WTC11 (cell line): ENCODE data around the gene EEFSEC. TPM values are rescaled to one million over a fixed set of nuclear protein-coding genes. Genes with fewer than 3 reads are reported as not detected.

Experiments used
- ATAC-seq: fragments of 200-7000 bp; cut with Tn5 transposase; 2 replicates; pipeline ENCODE4 v1.10.0; 2021; ENCODE audit warnings: mild to moderate bottlenecking, moderate library complexity
- CTCF ChIA-PET: fragments of 300-600 bp; sonication (Branson Sonifier 250); formaldehyde crosslinking; loops from one replicate; lab custom pipeline; 2021; ENCODE audit warnings: antibody characterized with exemption; lab: Charles Lee
- POLR2A ChIA-PET: fragments of 350-600 bp; sonication (Branson Sonifier 250); formaldehyde crosslinking; loops from one replicate; lab custom pipeline; 2021; ENCODE audit warnings: antibody characterized with exemption; lab: Charles Lee
- DNase-seq: peaks from one replicate; pipeline ENCODE4 v3.0.0; 2021; ENCODE audit warnings: low spot score
- H3K27ac Mint-ChIP-seq: 2 replicates; pipeline ENCODE4 v1.8.0; 2021; ENCODE audit warnings: mixed read lengths
- H3K27me3 Mint-ChIP-seq: 2 replicates; pipeline ENCODE4 v1.8.0; 2021; ENCODE audit warnings: low read depth, mild to moderate bottlenecking, moderate library complexity, mixed read lengths
- H3K36me3 Mint-ChIP-seq: 2 replicates; pipeline ENCODE4 v1.8.0; 2021; ENCODE audit warnings: mixed read lengths
- H3K4me1 Mint-ChIP-seq: 2 replicates; pipeline ENCODE4 v1.8.0; 2022; ENCODE audit warnings: mixed read lengths
- H3K4me3 Mint-ChIP-seq: 2 replicates; pipeline ENCODE4 v1.8.0; 2021; ENCODE audit warnings: mild to moderate bottlenecking, moderate library complexity, mixed read lengths
- H3K9me3 Mint-ChIP-seq: 2 replicates; pipeline ENCODE4 v1.8.0; 2021; ENCODE audit warnings: mixed read lengths
- ATF6 ChIP-seq: sonication (generic); formaldehyde crosslinking; IDR thresholded peaks from 2 replicates; pipeline ENCODE4 v1.8.1; 2023; ENCODE audit warnings: mild to moderate bottlenecking, missing genetic modification reagents
- CBFB ChIP-seq: sonication (generic); formaldehyde crosslinking; IDR thresholded peaks from 2 replicates; pipeline ENCODE4 v1.8.1; 2022; ENCODE audit warnings: mild to moderate bottlenecking, low read depth, missing genetic modification reagents
- CTCF ChIP-seq: fragments of 200-600 bp; IDR thresholded peaks from 2 replicates; pipeline ENCODE4 v1.8.0; 2022; ENCODE audit warnings: antibody characterized with exemption
- ELF4 ChIP-seq: sonication (generic); formaldehyde crosslinking; IDR thresholded peaks from 2 replicates; pipeline ENCODE4 v1.8.1; 2022; ENCODE audit warnings: low read depth, mild to moderate bottlenecking, moderate library complexity, missing genetic modification reagents
- ESRRA ChIP-seq: sonication (generic); formaldehyde crosslinking; IDR thresholded peaks from 2 replicates; pipeline ENCODE4 v1.8.1; 2022; ENCODE audit warnings: mild to moderate bottlenecking, missing genetic modification reagents, borderline replicate concordance
- FOXJ3 ChIP-seq: sonication (generic); formaldehyde crosslinking; IDR thresholded peaks from 2 replicates; pipeline ENCODE4 v1.9.0; 2021; ENCODE audit warnings: missing genetic modification reagents, mild to moderate bottlenecking, borderline replicate concordance
- FOXK1 ChIP-seq: sonication (generic); formaldehyde crosslinking; IDR thresholded peaks from 2 replicates; pipeline ENCODE4 v1.8.0; 2022; ENCODE audit warnings: mild to moderate bottlenecking, moderate library complexity, missing genetic modification reagents
- KAT7 ChIP-seq: sonication (generic); formaldehyde crosslinking; IDR thresholded peaks from 2 replicates; pipeline ENCODE4 v1.8.1; 2023; ENCODE audit warnings: missing genetic modification reagents, mild to moderate bottlenecking, borderline replicate concordance
- NFE2L1 ChIP-seq: sonication (generic); formaldehyde crosslinking; IDR thresholded peaks from 2 replicates; pipeline ENCODE4 v1.8.1; 2023; ENCODE audit warnings: missing genetic modification reagents
- PREB ChIP-seq: sonication (generic); formaldehyde crosslinking; IDR thresholded peaks from 2 replicates; pipeline ENCODE4 v1.8.1; 2022; ENCODE audit warnings: mild to moderate bottlenecking, missing genetic modification reagents, moderate library complexity, borderline replicate concordance
- RORB ChIP-seq: fragments of 250-450 bp; sonication (Bioruptor Pico); IDR thresholded peaks from 2 replicates; pipeline ENCODE4 v1.9.0; 2021; ENCODE audit warnings: mild to moderate bottlenecking
- SOX15 ChIP-seq: fragments of 250-450 bp; sonication (Bioruptor Pico); IDR thresholded peaks from 2 replicates; pipeline ENCODE4 v1.9.0; 2021; ENCODE audit warnings: mild to moderate bottlenecking
- USF2 ChIP-seq: sonication (generic); formaldehyde crosslinking; IDR thresholded peaks from 2 replicates; pipeline ENCODE4 v1.8.1; 2023; ENCODE audit warnings: mild to moderate bottlenecking, missing genetic modification reagents, moderate library complexity
- ZNF317 ChIP-seq: sonication (generic); formaldehyde crosslinking; IDR thresholded peaks from 2 replicates; pipeline ENCODE4 v1.8.1; 2023; ENCODE audit warnings: low read depth, mild to moderate bottlenecking, moderate library complexity, missing genetic modification reagents, borderline replicate concordance
- ZNF425 ChIP-seq: fragments of 250-450 bp; sonication (Bioruptor Pico); conservative IDR thresholded peaks from 2 replicates; pipeline ENCODE4 v1.9.0; 2021; ENCODE audit warnings: mild to moderate bottlenecking
- ZNF532 ChIP-seq: fragments of 250-450 bp; sonication (Bioruptor Pico); IDR thresholded peaks from 2 replicates; pipeline ENCODE4 v1.9.0; 2021; ENCODE audit warnings: mild to moderate bottlenecking, borderline replicate concordance
- total RNA-seq: library from RNA; stranded (reverse); gene quantifications from 3 replicates; pipeline ENCODE4 v1.2.3, GENCODE V29; 2021
- TF ChIP-seq, protein P1 (sequence below): sonication (generic); formaldehyde crosslinking; IDR thresholded peaks from 2 replicates; pipeline ENCODE4 v1.8.0; 2023; ENCODE audit warnings: mild to moderate bottlenecking, missing genetic modification reagents
- TF ChIP-seq, protein P2 (sequence below): fragments of 250-450 bp; sonication (Bioruptor Pico); IDR thresholded peaks from 2 replicates; pipeline ENCODE4 v1.8.0; 2021; ENCODE audit warnings: mild to moderate bottlenecking

EEFSEC gene
- total RNA-seq, 1 experiment from 2014 or later: 13.7 TPM

DNA sequence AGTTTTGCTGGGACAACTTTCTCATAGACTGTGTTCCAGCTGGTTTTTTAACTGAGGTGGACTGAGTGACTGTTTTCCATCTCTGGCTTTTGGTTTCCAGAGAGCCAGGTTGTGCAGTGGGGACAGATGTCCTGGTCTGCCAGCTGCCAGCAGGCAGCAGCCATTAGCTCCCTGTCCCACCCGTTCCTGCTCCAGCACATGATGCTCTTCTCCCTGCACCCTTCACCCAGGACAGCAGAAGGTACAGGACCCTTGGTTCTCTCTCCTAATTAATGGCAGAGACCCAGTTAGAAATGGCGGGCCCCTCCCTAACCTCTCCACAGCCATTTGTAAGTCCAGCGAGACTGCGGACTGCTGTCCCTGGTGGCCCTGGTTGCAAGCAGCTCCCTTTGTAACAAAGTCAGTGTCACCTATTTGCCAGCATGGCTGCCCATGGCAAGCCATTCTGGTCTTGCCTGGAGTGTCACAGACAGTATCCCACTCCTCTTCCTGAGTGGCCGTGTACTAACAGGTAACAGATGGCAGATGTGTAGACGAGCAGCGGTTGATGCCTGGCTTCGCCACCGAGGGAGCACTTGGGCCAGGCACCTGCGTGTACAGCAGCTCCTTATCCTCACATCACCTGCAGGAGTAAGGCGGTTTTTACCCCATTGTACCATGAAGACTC is 165.1 kb downstream of the EEFSEC start (continued):
- TF ChIP-seq, protein P1, sequence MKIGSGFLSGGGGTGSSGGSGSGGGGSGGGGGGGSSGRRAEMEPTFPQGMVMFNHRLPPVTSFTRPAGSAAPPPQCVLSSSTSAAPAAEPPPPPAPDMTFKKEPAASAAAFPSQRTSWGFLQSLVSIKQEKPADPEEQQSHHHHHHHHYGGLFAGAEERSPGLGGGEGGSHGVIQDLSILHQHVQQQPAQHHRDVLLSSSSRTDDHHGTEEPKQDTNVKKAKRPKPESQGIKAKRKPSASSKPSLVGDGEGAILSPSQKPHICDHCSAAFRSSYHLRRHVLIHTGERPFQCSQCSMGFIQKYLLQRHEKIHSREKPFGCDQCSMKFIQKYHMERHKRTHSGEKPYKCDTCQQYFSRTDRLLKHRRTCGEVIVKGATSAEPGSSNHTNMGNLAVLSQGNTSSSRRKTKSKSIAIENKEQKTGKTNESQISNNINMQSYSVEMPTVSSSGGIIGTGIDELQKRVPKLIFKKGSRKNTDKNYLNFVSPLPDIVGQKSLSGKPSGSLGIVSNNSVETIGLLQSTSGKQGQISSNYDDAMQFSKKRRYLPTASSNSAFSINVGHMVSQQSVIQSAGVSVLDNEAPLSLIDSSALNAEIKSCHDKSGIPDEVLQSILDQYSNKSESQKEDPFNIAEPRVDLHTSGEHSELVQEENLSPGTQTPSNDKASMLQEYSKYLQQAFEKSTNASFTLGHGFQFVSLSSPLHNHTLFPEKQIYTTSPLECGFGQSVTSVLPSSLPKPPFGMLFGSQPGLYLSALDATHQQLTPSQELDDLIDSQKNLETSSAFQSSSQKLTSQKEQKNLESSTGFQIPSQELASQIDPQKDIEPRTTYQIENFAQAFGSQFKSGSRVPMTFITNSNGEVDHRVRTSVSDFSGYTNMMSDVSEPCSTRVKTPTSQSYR (CRISPR knock-in tag): no peak
- TF ChIP-seq NFE2L1 (CRISPR knock-in tag) (no peak), ZNF425 (CRISPR knock-in tag) (no peak), ZNF532 (CRISPR knock-in tag) (no peak), FOXJ3 (no peak), KAT7 (CRISPR knock-in tag) (no peak), USF2 (CRISPR knock-in tag) (no peak), ELF4 (CRISPR knock-in tag) (no peak)

- TF ChIP-seq, protein P2, sequence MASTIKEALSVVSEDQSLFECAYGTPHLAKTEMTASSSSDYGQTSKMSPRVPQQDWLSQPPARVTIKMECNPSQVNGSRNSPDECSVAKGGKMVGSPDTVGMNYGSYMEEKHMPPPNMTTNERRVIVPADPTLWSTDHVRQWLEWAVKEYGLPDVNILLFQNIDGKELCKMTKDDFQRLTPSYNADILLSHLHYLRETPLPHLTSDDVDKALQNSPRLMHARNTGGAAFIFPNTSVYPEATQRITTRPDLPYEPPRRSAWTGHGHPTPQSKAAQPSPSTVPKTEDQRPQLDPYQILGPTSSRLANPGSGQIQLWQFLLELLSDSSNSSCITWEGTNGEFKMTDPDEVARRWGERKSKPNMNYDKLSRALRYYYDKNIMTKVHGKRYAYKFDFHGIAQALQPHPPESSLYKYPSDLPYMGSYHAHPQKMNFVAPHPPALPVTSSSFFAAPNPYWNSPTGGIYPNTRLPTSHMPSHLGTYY: no peak
- TF ChIP-seq CTCF: no peak
- no peak for TF ChIP-seq CBFB (CRISPR knock-in tag)
- TF ChIP-seq ESRRA (CRISPR knock-in tag): no peak
- no peak for TF ChIP-seq FOXK1
- TF ChIP-seq RORB (CRISPR knock-in tag): no peak
- TF ChIP-seq SOX15 (CRISPR knock-in tag): no peak
- TF ChIP-seq PREB (CRISPR knock-in tag): no peak
- no peak for TF ChIP-seq ATF6 (CRISPR knock-in tag)
- no peak for TF ChIP-seq ZNF317 (CRISPR knock-in tag)
- H3K27me3 Mint-ChIP-seq: no peaks in the 10 kb centered on the region
- H3K27ac Mint-ChIP-seq: no peak overlapping the region
- POLR2A ChIA-PET: interaction anchor here (0.7 kb wide), 1 partner anchor 41 kb away, joined by 3 read pairs; no protein-coding TSS in a partner anchor
- H3K36me3 Mint-ChIP-seq: no peaks in the 10 kb centered on the region
- no peaks in the 10 kb centered on the region for H3K9me3 Mint-ChIP-seq
- DNase-seq: no peak
- H3K4me3 Mint-ChIP-seq: no peak overlapping the region
- no peak for ATAC-seq
- CTCF ChIA-PET: interaction anchor here (1.0 to 4.3 kb wide), 2 partner anchors 92 to 93 kb away, joined by 3 to 52 read pairs; no protein-coding TSS in a partner anchor
- no peaks in the 10 kb centered on the region for H3K4me1 Mint-ChIP-seq
These were observed 165.8 kb downstream of the EEFSEC start for GRCh38 chr3:128319107-128319506.
